GM23338 (cell line): ENCODE data around the gene PRUNE2.

Experiments used
- CREB1 ChIP-seq: fragments of 250-450 bp; sonication (Bioruptor Pico); IDR thresholded peaks from 2 replicates; pipeline ENCODE4 v1.5.0; 2020; ENCODE audit warnings: low read depth, mild to moderate bottlenecking, moderate library complexity
- CTCF ChIP-seq, 2 experiments: fragments of 200-600 bp in 1 of 2; sonication (generic) in 1 of 2; conservative IDR thresholded peaks; 2 replicates each; pipeline versions ENCODE4 v1.5.1 to v1.6.1; 2016 to 2017; ENCODE audit warnings: antibody characterized with exemption in 2 of 2, low read depth in 2 of 2, mild to moderate bottlenecking in 2 of 2, moderate library complexity in 1 of 2
- EZH2 ChIP-seq: fragments of 200-600 bp; sonication (generic); IDR thresholded peaks from one replicate; pipeline ENCODE4 v1.8.0; 2017; ENCODE audit warnings: antibody characterized with exemption, mild to moderate bottlenecking, low read depth; ENCODE audit not compliant: unreplicated experiment
- EZH2phosphoT487 ChIP-seq: fragments of 200-600 bp; sonication (generic); IDR thresholded peaks from one replicate; pipeline ENCODE4 v1.8.1; 2018; ENCODE audit warnings: antibody characterized with exemption; ENCODE audit not compliant: unreplicated experiment
- JUNB ChIP-seq: IDR thresholded peaks from one replicate; pipeline ENCODE4 v1.6.1; 2016; ENCODE audit warnings: antibody characterized with exemption; ENCODE audit not compliant: unreplicated experiment
- POLR2AphosphoS5 ChIP-seq: IDR thresholded peaks from 2 replicates; pipeline ENCODE4 v1.6.1; 2016; ENCODE audit warnings: antibody characterized with exemption, low read depth
- REST ChIP-seq: IDR thresholded peaks from one replicate; pipeline ENCODE4 v1.6.1; 2018; ENCODE audit warnings: antibody characterized with exemption; ENCODE audit not compliant: unreplicated experiment
- STAT1 ChIP-seq: IDR thresholded peaks from one replicate; pipeline ENCODE4 v1.6.1; 2016; ENCODE audit warnings: antibody characterized with exemption; ENCODE audit not compliant: unreplicated experiment
- TF ChIP-seq, protein P1 (sequence below): fragments of 250-450 bp; sonication (Bioruptor Pico); IDR thresholded peaks from 2 replicates; pipeline ENCODE4 v1.5.0; 2020; ENCODE audit warnings: mild to moderate bottlenecking, moderate library complexity

- TF ChIP-seq CTCF (conservative IDR thresholded peaks at IDR 0.05; ENCODE audit: low read depth in 2 of 2) (no peak), EZH2phosphoT487 (no peak), POLR2AphosphoS5 (no peak), EZH2 (no peak), CREB1 (CRISPR knock-in tag) (no peak), REST (no peak), JUNB (no peak), STAT1 (no peak)
- TF ChIP-seq, protein P1, sequence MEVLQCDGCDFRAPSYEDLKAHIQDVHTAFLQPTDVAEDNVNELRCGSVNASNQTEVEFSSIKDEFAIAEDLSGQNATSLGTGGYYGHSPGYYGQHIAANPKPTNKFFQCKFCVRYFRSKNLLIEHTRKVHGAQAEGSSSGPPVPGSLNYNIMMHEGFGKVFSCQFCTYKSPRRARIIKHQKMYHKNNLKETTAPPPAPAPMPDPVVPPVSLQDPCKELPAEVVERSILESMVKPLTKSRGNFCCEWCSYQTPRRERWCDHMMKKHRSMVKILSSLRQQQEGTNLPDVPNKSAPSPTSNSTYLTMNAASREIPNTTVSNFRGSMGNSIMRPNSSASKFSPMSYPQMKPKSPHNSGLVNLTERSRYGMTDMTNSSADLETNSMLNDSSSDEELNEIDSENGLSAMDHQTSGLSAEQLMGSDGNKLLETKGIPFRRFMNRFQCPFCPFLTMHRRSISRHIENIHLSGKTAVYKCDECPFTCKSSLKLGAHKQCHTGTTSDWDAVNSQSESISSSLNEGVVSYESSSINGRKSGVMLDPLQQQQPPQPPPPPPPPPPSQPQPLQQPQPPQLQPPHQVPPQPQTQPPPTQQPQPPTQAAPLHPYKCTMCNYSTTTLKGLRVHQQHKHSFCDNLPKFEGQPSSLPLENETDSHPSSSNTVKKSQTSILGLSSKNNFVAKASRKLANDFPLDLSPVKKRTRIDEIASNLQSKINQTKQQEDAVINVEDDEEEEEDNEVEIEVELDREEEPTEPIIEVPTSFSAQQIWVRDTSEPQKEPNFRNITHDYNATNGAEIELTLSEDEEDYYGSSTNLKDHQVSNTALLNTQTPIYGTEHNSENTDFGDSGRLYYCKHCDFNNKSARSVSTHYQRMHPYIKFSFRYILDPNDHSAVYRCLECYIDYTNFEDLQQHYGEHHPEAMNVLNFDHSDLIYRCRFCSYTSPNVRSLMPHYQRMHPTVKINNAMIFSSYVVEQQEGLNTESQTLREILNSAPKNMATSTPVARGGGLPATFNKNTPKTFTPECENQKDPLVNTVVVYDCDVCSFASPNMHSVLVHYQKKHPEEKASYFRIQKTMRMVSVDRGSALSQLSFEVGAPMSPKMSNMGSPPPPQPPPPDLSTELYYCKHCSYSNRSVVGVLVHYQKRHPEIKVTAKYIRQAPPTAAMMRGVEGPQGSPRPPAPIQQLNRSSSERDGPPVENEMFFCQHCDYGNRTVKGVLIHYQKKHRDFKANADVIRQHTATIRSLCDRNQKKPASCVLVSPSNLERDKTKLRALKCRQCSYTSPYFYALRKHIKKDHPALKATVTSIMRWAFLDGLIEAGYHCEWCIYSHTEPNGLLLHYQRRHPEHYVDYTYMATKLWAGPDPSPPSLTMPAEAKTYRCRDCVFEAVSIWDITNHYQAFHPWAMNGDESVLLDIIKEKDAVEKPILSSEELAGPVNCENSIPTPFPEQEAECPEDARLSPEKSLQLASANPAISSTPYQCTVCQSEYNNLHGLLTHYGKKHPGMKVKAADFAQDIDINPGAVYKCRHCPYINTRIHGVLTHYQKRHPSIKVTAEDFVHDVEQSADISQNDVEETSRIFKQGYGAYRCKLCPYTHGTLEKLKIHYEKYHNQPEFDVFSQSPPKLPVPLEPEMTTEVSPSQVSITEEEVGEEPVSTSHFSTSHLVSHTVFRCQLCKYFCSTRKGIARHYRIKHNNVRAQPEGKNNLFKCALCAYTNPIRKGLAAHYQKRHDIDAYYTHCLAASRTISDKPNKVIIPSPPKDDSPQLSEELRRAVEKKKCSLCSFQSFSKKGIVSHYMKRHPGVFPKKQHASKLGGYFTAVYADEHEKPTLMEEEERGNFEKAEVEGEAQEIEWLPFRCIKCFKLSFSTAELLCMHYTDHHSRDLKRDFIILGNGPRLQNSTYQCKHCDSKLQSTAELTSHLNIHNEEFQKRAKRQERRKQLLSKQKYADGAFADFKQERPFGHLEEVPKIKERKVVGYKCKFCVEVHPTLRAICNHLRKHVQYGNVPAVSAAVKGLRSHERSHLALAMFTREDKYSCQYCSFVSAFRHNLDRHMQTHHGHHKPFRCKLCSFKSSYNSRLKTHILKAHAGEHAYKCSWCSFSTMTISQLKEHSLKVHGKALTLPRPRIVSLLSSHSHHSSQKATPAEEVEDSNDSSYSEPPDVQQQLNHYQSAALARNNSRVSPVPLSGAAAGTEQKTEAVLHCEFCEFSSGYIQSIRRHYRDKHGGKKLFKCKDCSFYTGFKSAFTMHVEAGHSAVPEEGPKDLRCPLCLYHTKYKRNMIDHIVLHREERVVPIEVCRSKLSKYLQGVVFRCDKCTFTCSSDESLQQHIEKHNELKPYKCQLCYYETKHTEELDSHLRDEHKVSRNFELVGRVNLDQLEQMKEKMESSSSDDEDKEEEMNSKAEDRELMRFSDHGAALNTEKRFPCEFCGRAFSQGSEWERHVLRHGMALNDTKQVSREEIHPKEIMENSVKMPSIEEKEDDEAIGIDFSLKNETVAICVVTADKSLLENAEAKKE (CRISPR knock-in tag), result no peak
Observed at GRCh38 chr9:76716085-76716672, 189.7 kb downstream of the PRUNE2 start.
